ENCODE data around the gene SPINK14. TPM values are rescaled to one million over a fixed set of nuclear protein-coding genes. Genes with fewer than 3 reads are reported as not detected.

Gene SPINK14
- total RNA-seq, 1 experiment from 2014 or later = not detected

DNA sequence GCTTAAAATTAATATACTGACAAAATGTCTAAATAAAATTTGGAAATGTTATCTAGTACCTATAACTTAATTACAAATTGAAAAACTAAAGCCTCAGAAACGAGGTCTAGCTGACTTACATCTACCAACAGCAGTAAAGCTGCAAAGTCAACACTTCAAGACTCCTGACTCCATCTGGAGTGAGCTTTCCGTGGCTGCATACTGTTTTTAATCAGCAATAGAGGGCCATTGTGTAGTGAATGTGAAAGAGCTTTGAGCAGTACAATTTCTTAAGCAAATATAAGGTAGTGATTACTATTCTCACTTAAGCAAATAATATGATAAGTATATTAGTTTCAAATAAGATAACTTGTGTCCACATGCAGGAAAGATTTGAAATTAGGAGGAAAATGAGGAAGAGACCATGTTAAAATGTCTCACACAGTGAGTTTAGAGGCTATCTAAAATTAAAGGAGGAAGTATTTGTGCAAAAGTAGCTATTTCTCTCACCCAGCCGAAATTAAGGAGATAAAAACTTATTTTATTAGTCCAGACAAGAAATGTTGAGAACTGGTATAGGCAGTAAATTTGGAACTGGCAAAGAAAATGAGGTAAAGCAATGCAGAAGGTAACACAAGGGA, 40.9 kb downstream of the SPINK14 start:
- POLR2A ChIA-PET (ENCODE audit: unreplicated experiment) = no interaction called here
- Histone ChIP-seq H3K4me1 (replicated peaks; ENCODE audit: insufficient read depth) (no peaks in the 10 kb centered on the region), H3K79me2 (ENCODE audit: low read depth) (no peaks in the 10 kb centered on the region), H4K20me1 (ENCODE audit: insufficient read depth) (no peaks in the 10 kb centered on the region), H3K36me3 (ENCODE audit: low read depth) (no peaks in the 10 kb centered on the region), H3K27ac (no peak overlapping the region), H3K27me3 (ENCODE audit: insufficient read depth, low read depth) (no peaks in the 10 kb centered on the region), H3F3A (ENCODE audit: insufficient read depth, low read depth) (0 out of 2 replicates have a peak, but pooled peaks cover 8% of the 10 kb centered on the region), H2AFZ (no peak overlapping the region), H3K4me3 (no peak overlapping the region), H3K4me2 (no peak overlapping the region), H3K9me3 (ENCODE audit: insufficient read depth, low read depth) (no peaks in the 10 kb centered on the region), H3K9me2 (ENCODE audit: insufficient read depth) (no peaks in the 10 kb centered on the region)
- no TSS peak for BruUV-seq (replicated peaks)
- no peak for DNase-seq
- intact Hi-C loops (cut with micrococcal nuclease; ENCODE audit: unreplicated experiment) = no loop called here
- CTCF ChIA-PET = no interaction called here
- TF ChIP-seq, protein P1, sequence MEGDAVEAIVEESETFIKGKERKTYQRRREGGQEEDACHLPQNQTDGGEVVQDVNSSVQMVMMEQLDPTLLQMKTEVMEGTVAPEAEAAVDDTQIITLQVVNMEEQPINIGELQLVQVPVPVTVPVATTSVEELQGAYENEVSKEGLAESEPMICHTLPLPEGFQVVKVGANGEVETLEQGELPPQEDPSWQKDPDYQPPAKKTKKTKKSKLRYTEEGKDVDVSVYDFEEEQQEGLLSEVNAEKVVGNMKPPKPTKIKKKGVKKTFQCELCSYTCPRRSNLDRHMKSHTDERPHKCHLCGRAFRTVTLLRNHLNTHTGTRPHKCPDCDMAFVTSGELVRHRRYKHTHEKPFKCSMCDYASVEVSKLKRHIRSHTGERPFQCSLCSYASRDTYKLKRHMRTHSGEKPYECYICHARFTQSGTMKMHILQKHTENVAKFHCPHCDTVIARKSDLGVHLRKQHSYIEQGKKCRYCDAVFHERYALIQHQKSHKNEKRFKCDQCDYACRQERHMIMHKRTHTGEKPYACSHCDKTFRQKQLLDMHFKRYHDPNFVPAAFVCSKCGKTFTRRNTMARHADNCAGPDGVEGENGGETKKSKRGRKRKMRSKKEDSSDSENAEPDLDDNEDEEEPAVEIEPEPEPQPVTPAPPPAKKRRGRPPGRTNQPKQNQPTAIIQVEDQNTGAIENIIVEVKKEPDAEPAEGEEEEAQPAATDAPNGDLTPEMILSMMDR (conservative IDR thresholded peaks at IDR 0.05) = no peak
- no peak for TF ChIP-seq EZH2 (IDR thresholded peaks at IDR 0.05; ENCODE audit: low read depth)

DNA sequence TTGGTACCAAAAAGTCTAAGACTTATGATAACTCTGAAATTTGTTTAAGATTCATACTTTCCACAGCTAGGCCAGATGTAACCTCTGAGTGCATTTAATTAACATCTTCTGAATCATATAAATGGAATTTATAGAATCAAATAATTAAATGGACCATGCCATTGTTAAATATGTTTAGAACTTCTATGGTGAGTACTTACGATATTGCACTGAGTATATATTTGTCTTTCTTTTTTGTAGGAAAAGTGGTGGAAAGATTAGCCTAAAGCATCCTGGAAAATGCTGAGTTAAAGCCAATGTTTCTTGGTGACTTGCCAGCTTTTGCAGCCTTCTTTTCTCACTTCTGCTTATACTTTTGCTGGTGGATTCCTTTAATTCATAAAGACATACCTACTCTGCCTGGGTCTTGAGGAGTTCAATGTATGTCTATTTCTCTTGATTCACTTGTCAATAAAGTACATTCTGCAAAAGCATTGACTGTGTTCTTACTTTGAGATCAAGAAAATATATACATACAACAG, 46.4 kb downstream of the SPINK14 start:
- Histone ChIP-seq H3K27ac (no peak overlapping the region), H3K4me2 (no peak overlapping the region), H3K36me3 (ENCODE audit: low read depth) (no peaks in the 10 kb centered on the region), H3K9me3 (ENCODE audit: insufficient read depth, low read depth) (no peaks in the 10 kb centered on the region), H3F3A (ENCODE audit: insufficient read depth, low read depth) (no peaks in the 10 kb centered on the region), H4K20me1 (ENCODE audit: insufficient read depth) (no peaks in the 10 kb centered on the region), H3K4me1 (replicated peaks; ENCODE audit: insufficient read depth) (no peaks in the 10 kb centered on the region), H3K79me2 (ENCODE audit: low read depth) (no peaks in the 10 kb centered on the region), H3K9me2 (ENCODE audit: insufficient read depth) (no peaks in the 10 kb centered on the region), H3K27me3 (ENCODE audit: insufficient read depth, low read depth) (no peaks in the 10 kb centered on the region), H3K4me3 (no peak overlapping the region), H2AFZ (no peak overlapping the region)
- DNase-seq = no peak
- ChIA-PET POLR2A (ENCODE audit: unreplicated experiment) (no interaction called here), CTCF (no interaction called here)
- TF ChIP-seq EZH2 (IDR thresholded peaks at IDR 0.05; ENCODE audit: low read depth) = no peak
- TF ChIP-seq, protein P1 (conservative IDR thresholded peaks at IDR 0.05) = no peak
- intact Hi-C loops (cut with micrococcal nuclease; ENCODE audit: unreplicated experiment) = no loop called here
- no TSS peak for BruUV-seq (replicated peaks)

DNA sequence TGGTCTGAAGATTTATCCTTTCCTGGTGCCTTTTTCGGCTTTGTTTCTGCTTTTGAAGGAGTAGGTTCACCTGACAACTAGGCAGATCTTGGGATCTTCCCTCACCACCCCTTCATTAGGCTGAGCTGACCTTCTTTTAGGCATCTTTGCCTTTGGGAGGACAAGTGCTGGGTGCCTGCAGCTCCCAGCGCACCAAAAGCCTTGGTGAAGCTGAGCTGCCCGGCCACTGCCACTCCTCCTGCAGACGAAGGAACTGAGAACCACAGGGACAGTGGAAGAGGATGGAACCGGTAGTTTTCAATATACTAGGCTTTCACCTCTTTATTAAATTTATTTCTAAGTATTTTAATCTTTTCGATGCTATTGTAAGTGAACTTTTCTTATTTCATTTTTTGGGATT, 53.2 kb downstream of the SPINK14 start:
- no peaks in the 10 kb centered on the region for H3K9me3 ChIP-seq (ENCODE audit: insufficient read depth, low read depth)
- H3K79me2 ChIP-seq (ENCODE audit: low read depth) = no peaks in the 10 kb centered on the region
- no peaks in the 10 kb centered on the region for H3K27me3 ChIP-seq (ENCODE audit: insufficient read depth, low read depth)
- no TSS peak for BruUV-seq (replicated peaks)
- H3K36me3 ChIP-seq (ENCODE audit: low read depth) = no peaks in the 10 kb centered on the region
- H3K4me1 ChIP-seq (replicated peaks; ENCODE audit: insufficient read depth) = no peaks in the 10 kb centered on the region
- no peak overlapping the region for H3K27ac ChIP-seq
- H3K9me2 ChIP-seq (ENCODE audit: insufficient read depth) = no peaks in the 10 kb centered on the region
- H4K20me1 ChIP-seq (ENCODE audit: insufficient read depth) = no peaks in the 10 kb centered on the region
- no peak for TF ChIP-seq EZH2 (IDR thresholded peaks at IDR 0.05; ENCODE audit: low read depth)
- TF ChIP-seq, protein P1 (conservative IDR thresholded peaks at IDR 0.05) = no peak
- POLR2A ChIA-PET (ENCODE audit: unreplicated experiment) = interaction anchor here (0.8 kb wide), 1 partner anchor 326 kb away, joined by 10 read pairs; no protein-coding TSS in a partner anchor
- no peak overlapping the region for H3K4me3 ChIP-seq
- H2AFZ ChIP-seq = no peak overlapping the region; the same call in 1 of the 2 replicates
- H3K4me2 ChIP-seq = no peak overlapping the region
- intact Hi-C loops (cut with micrococcal nuclease; ENCODE audit: unreplicated experiment) = no loop called here
- no peaks in the 10 kb centered on the region for H3F3A ChIP-seq (ENCODE audit: insufficient read depth, low read depth)
- CTCF ChIA-PET = no interaction called here
- no peak for DNase-seq
